ENCODE results near the gene HSBP1L1. TPM values are rescaled to one million over a fixed set of nuclear protein-coding genes. Genes with fewer than 3 reads are reported as not detected.

The HSBP1L1 gene
- total and polyA plus RNA-seq, 2 of the 8 experiments (the other 6 are each of a cell fraction or from before 2014, with no cell fraction given), result 1.0 to 1.3 TPM

DNA sequence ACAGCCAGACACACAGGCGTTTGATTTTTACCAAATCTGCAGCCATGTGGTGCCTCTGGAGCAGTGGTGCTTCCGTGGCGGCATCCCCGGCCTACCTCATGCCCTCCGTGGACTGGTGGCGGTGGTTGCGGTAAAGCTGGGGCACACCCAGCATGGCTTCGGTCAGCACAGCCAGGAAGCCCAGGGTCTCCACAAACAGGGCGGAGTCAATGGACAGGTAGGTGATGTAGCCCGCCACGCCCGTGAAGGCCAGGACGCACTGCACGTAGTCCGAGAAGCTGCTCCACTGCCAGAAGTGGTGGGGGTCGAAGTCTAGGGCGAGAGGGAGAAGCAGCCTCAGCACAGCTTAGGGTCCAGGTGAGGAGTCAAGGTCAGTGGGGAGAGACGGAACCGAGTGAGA is 45.4 kb upstream of the HSBP1L1 start:
- Histone ChIP-seq H3K23me2 (ENCODE audit: low read depth, low read length) (peaks cover 3% of the 10 kb centered on the region; the same call in 1 of the 2 replicates), H2BK5ac (ENCODE audit: low read depth, low read length) (no peak overlapping the region), H3K9ac (replicated peaks in 1 of 4; ENCODE audit: extremely low read depth in 1 of 4, low read depth in 3 of 4, low read length in 3 of 4) (no peak overlapping the region), H2AK5ac (ENCODE audit: low read depth, low read length) (no peak overlapping the region), H3K56ac (replicated peaks; ENCODE audit: insufficient read length, low read depth, low read length) (no peak overlapping the region), H3K9me3 (ENCODE audit: insufficient read depth in 2 of 2, low read depth in 1 of 2, low read length in 1 of 2) (no peaks in the 10 kb centered on the region; a peak in 1 of 4 replicates), H4K91ac (replicated peaks; ENCODE audit: insufficient read length, low read length) (no peak overlapping the region), H2BK12ac (ENCODE audit: low read depth, low read length) (no peak overlapping the region), H4K5ac (ENCODE audit: insufficient read length, low read depth, low read length) (no peak overlapping the region), H3K23ac (ENCODE audit: insufficient read length) (no peak overlapping the region), H2BK15ac (ENCODE audit: low read length) (no peak overlapping the region), H3K27ac (ENCODE audit: low read depth, low read length) (no peak overlapping the region), H3K79me2 (ENCODE audit: control insufficient read depth in 1 of 2, insufficient read depth in 2 of 2, low read length in 2 of 2) (no peaks in the 10 kb centered on the region), H3K14ac (ENCODE audit: insufficient read length) (no peak overlapping the region), H3K4me2 (ENCODE audit: insufficient read depth in 1 of 2, low read depth in 2 of 2, low read length in 2 of 2) (no peak overlapping the region), H2BK120ac (replicated peaks; ENCODE audit: low read depth, low read length) (no peak overlapping the region), H4K20me1 (replicated peaks in 1 of 2; ENCODE audit: control insufficient read depth in 1 of 2, insufficient read depth in 2 of 2, low read length in 2 of 2) (peaks cover 0 to 2% of the 10 kb centered on the region in 2 experiments), H3K36me3 (ENCODE audit: control insufficient read depth in 2 of 4, insufficient read depth in 4 of 4, low read length in 3 of 4) (no peaks in the 10 kb centered on the region), H3K18ac (ENCODE audit: extremely low read depth, low read length) (no peak overlapping the region), H2BK20ac (ENCODE audit: low read length) (no peak overlapping the region), H3K4me1 (replicated peaks in 1 of 4; ENCODE audit: control insufficient read depth in 3 of 4, insufficient read depth in 4 of 4, low read length in 3 of 4) (peaks cover 0 to 8% (median 2%) of the 10 kb centered on the region in 4 experiments; a peak in 3 of 7 replicates), H3K27me3 (replicated peaks in 1 of 4; ENCODE audit: control insufficient read depth in 3 of 4, extremely low read depth in 1 of 4, insufficient read depth in 3 of 4, low read length in 3 of 4) (no peaks in the 10 kb centered on the region), H3K4ac (replicated peaks; ENCODE audit: insufficient read length, low read depth, low read length) (no peak overlapping the region), H3K4me3 (ENCODE audit: extremely low read depth in 1 of 4, insufficient read depth in 2 of 4, low read depth in 3 of 4, low read length in 4 of 4) (no peak overlapping the region), H2AFZ (ENCODE audit: low read length) (no peak overlapping the region), H4K8ac (ENCODE audit: extremely low read depth, insufficient read depth, low read length) (no peak overlapping the region; the same call in 1 of the 2 replicates), H3K79me1 (ENCODE audit: low read depth, low read length) (no peaks in the 10 kb centered on the region)
- 92% methylated on average over 19 of the region's 19 CpGs; no CpG with 5 or more reads in 1 of the 2 experiments for WGBS, 2 experiments (ENCODE audit: extremely low coverage in 1 of 2, insufficient coverage in 1 of 2, insufficient read length in 1 of 2, insufficient replicate concordance in 2 of 2, low coverage in 1 of 2, low lambda C conversion rate in 2 of 2, missing lambda C conversion rate in 1 of 2)
- FAIRE-seq (no peak), DNase-seq (ENCODE audit: low read depth in 1 of 2, low spot score in 2 of 2) (no peak)
- no peak for TF ChIP-seq RAD21 (IDR thresholded peaks at IDR 0.05 in 1 of 2, conservative IDR thresholded peaks at IDR 0.05 in 1 of 2; ENCODE audit: low read depth in 2 of 2, low read length in 2 of 2)
- CTCF ChIA-PET (ENCODE audit: partially characterized antibody), result interaction anchor here (0.6 kb wide), 1 partner anchor 93 kb away, joined by 3 read pairs; no protein-coding TSS in a partner anchor
- POLR2A ChIA-PET (ENCODE audit: partially characterized antibody), result no interaction called here
